HG02885 (cell line): ENCODE measurements around the gene PIGO.

Experiments used
- ATAC-seq: cut with Tn5 transposase; IDR thresholded peaks from one replicate; pipeline ENCODE4 v1.9.1; 2021; ENCODE audit warnings: mild to moderate bottlenecking; ENCODE audit not compliant: unreplicated experiment, poor library complexity

Gene PIGO

GRCh38 chr9:35107297-35108290, 11.2 kb upstream of the PIGO start:
- no peak for ATAC-seq

DNA sequence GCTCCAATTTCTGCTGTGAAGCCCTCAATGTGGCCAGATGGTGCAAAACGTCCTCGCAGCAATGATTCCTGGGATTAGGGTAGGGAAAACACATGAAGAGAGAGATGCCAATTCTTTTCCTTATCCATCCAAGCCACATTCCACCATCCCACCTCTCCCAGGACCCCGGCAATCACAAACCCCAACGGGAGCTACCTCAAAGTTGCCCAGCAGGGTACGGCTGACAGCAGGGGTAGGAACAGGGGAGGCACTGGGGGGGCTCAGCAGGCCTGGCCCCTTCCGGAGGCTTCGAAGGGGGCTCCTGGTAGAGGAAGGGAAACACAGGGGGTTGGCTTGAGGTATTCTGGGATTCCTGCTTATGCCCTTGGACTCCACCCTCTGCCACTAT, 9.9 kb upstream of the PIGO start:
- no peak for ATAC-seq

GRCh38 chr9:35105571-35106342, 9.4 kb upstream of the PIGO start:
- no peak for ATAC-seq

DNA sequence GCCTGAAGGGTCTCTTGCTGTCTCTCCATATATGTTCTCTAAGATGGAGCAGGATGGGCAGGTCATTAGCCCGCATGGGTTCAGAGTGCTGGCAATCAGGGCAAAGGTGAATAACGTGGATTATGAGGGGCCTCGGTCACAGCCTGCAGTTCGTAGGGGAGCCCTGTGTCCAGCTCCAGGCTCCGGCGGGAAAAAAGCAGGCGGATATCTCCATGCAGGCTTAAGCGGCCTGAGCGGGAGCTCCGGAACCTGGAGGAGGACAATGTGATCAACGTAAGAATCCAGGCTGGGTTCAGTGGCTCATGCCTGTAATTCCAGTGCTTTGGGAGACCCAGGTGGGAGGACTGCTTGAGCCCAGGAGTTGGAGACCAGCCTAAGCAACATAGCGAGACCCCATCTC, 8.7 kb upstream of the PIGO start:
- ATAC-seq: no peak

DNA sequence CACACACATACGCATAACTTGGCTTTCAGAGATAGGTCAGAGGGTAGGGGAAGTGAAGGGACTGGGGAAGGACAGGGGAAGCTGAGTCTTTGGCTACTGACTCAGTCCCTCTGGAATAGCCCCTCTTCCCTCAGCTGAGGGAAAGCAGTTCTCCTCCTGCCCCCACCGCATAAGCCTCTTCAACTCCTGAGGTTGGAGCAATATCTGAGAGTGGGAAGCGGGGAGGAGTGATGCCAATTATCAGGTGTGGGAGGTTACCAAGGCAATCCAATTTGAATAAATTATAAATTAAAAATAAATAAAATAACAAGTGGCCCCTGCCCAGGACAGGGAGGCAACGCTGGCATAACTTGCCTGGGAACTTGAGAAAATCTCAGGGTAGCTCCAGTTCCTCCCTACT, 8.2 kb upstream of the PIGO start:
- no peak for ATAC-seq

- ATAC-seq: no peak
Observed at GRCh38 chr9:35103660-35104191, 7.3 kb upstream of the PIGO start.

DNA sequence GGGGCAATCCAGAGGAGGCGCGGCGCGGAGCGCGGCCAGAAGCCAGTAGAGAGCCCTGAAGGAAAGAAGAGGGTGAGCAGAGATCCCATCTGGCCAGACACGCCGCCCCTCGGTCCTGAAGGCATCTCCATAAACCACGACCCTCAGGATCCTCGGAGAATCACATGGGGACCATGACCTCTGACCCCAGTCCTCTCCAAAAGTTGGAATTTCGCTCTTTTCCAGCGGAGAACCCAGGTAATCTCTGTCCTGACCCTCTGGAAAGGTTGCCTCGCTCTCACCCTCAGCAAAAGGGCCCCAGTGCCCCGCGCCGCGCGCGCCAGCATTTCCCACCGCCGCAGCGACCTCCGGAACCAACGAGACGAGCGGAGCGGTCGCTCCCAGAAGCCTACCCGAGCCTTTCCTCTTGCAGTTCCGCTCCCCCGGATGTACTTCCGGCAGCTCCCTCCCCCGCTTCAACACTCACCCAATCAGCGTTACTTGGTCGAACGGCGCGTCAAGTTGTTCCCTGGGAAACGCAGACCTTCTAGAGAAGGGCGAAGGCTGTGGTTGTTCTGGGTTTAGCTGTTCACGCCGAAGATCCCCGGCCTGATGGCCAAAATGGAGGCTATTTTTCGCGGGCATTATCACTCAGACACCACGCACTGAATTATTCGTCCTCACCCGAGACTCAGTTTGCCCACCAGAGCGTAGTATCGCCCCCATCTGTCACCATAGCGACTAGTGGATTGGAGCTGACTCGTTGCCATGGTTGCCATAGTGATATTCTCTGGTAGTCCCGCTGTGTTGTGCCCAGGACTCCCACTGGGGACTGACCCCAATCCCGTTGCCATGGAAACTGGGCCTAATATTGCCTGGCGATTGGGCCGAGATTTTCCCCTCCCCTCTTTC, 6.6 kb upstream of the PIGO start, which contains the start of gene STOML2:
Gene STOML2 (minus strand): TSS at position 363 of the 891 bp plus-strand sequence. CDS start 37 bp downstream, at position 326.
- ATAC-seq: peak; percentile 98

DNA sequence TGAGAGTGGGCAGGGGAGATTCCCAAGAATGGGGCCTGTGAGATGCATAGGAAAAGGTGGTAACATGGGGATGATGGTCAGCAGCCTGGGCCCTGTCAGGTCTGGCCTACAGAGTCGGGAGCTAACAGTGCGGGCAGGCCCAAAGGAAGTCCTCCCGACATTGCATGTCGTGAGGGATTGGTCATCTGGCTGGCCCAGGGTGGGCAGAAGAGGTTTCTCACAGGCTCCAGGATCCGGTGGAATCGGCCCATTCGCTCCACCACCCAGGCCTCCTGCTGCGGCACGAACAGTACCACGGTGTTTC, 6.0 kb upstream of the PIGO start:
- ATAC-seq: no peak

GRCh38 chr9:35097573-35097972, 1.2 kb upstream of the PIGO start:
- no peak for ATAC-seq

- ATAC-seq: no peak
Observed at GRCh38 chr9:35091536-35091935, 4.9 kb downstream of the PIGO start.

DNA sequence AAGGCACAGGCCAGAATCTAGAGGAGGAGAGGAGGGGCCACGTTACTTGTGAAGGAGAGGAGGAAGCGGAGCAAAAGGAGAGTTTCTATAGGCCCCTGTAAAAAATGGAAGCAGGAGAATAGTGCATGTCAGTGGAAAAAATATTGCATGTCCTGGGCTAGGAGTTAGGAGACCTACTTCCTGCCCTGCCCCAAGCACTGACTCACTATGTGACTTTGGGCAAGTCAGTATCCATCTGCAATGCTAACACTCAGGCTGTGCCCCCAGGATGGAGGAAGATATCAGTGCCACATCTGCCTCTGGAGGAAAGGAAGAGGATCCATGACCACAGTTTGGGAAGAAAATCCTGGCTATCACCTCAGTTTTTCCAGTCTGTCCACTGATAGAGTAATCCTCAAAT, 7.0 kb downstream of the PIGO start:
- no peak for ATAC-seq

- ATAC-seq: no peak
Observed at GRCh38 chr9:35085078-35085477, 11.3 kb downstream of the PIGO start.

GRCh38 chr9:35079426-35080341, 16.7 kb downstream of the PIGO start, which contains the start of gene FANCG:
Gene FANCG, minus strand, starts transcription at chr9:35079942. Its CDS starts 418 bp downstream, at chr9:35079524.
- ATAC-seq: peak; percentile 96

DNA sequence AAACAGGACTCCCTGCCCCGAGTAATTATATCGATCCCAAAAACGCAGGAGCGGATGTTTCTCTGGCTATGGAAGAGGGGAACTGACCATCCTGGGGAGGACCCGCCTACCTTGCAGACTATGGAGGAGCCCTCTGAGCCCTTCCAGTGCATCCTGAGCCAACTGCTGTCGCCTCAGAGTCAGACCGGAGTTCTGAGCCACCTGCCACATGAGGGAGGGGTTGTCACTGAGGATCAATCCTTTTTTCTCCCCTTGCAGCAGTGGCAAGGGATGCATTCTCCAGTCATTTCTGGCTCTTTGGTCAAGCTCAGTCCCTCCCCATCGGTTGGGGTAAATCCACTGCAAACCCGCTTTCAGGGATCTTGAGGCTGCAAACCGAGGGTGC, 17.4 kb downstream of the PIGO start:
- ATAC-seq: no peak

- no peak for ATAC-seq
Observed at GRCh38 chr9:35078066-35078465, 18.3 kb downstream of the PIGO start.

DNA sequence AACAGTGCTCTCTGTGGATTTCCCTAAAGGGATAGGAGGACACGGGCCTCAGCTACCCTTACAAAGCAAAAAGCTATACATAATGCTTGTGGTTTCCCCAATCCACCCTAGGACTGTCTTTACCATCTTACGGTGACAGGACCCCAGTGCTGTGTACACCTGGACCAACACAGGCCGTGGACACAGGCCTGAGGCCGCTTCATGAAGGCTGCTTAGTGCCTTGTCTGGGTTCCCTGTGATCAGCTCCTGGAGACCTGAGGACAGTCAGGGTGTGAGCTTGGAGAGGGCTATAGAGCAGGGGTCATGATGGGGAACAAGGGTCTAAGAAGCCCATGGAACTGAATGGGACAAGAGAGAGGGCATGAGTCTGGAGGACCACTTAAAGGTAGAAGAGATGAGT, 19.5 kb downstream of the PIGO start:
- ATAC-seq: no peak

DNA sequence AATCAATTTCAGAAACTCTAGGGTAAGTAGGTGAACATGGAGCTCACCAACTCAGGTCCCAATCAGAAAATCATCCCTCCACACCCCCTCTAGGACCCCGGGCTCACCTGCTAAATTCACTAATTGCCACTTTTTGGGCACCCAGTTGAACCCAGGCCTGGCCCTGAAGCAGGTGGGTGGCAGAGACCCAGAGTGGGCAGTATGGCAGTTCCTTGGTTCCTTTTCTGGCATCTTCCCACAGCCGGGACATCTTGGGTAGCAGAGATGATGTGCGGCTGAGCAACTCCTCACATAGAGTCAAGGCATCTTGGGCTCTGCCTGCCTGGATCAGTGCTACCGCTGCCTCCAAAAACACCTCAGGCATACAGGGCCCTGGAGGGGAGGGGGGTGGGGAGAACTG, 21.0 kb downstream of the PIGO start:
- ATAC-seq: no peak

GRCh38 chr9:35074791-35075190, 21.6 kb downstream of the PIGO start:
- ATAC-seq: no peak

GRCh38 chr9:35074141-35074540, 22.2 kb downstream of the PIGO start:
- no peak for ATAC-seq
